ENCODE data around the gene UQCRQ.

The UQCRQ gene

GRCh38 chr5:132916086-132916485, 49.6 kb downstream of the UQCRQ start:
- DNase-seq = no peak
